Naive B cell (primary cell): ENCODE data around the gene MED22. TPM values are rescaled to one million over a fixed set of nuclear protein-coding genes. Genes with fewer than 3 reads are reported as not detected.
"Not testable (repeated sequence)": the region's sequence is repeated elsewhere in the genome, so short reads cannot be mapped to it uniquely, and the experiment has no call there.

Experiments used
- ATAC-seq, 2 donors: fragments of 150-1000 bp; cut with Tn5 transposase; 2 replicates each; pipeline ENCODE4 v1.10.0; 2021; ENCODE audit warnings: low read depth in 2 of 2, mild to moderate bottlenecking in 2 of 2, moderate library complexity in 2 of 2
- DNase-seq: peaks from one replicate; pipeline ENCODE4 v3.0.0; 2022
- H3K27ac Mint-ChIP-seq, 6 donors: one replicate each; pipeline ENCODE4 v1.8.0; 2020 to 2022; ENCODE audit warnings: mild to moderate bottlenecking in 6 of 6, mixed read lengths in 6 of 6, moderate library complexity in 5 of 6, inconsistent platforms in 2 of 6
- H3K27me3 Mint-ChIP-seq, 3 donors: one replicate each; pipeline ENCODE4 v1.8.0; 2021 to 2022; ENCODE audit warnings: mixed read lengths in 3 of 3, mild to moderate bottlenecking in 1 of 3
- H3K36me3 Mint-ChIP-seq, 2 donors: one replicate each; pipeline ENCODE4 v1.8.0; 2020 to 2022; ENCODE audit warnings: mixed read lengths in 2 of 2, inconsistent platforms in 1 of 2, mild to moderate bottlenecking in 1 of 2
- H3K4me1 Mint-ChIP-seq, 3 donors: one replicate each; pipeline ENCODE4 v1.8.0; 2020 to 2022; ENCODE audit warnings: mixed read lengths in 3 of 3, inconsistent platforms in 1 of 3, mild to moderate bottlenecking in 1 of 3, moderate library complexity in 1 of 3
- H3K4me3 Mint-ChIP-seq, 8 donors: one replicate each; pipeline ENCODE4 v1.8.0; 2020 to 2022; ENCODE audit warnings: mild to moderate bottlenecking in 8 of 8, mixed read lengths in 8 of 8, moderate library complexity in 8 of 8, inconsistent platforms in 2 of 8
- H3K9me3 Mint-ChIP-seq, 7 donors: one replicate each; pipeline ENCODE4 v1.8.0; 2020 to 2022; ENCODE audit warnings: mixed read lengths in 7 of 7, mild to moderate bottlenecking in 5 of 7, inconsistent platforms in 2 of 7, moderate library complexity in 1 of 7
- polyA plus RNA-seq, 6 donors: library from polyadenylated mRNA; unstranded; fragments of 300-500 nt; fragmentation: Illumina TruSeq; gene quantifications; one replicate each; pipeline ENCODE4 v1.2.3, GENCODE V29; 2021; ENCODE audit warnings: low read depth in 6 of 6

The MED22 gene
- polyA plus RNA-seq, 6 donors from 2014 or later: 14.9 to 36.8 (median 20.2) TPM

DNA sequence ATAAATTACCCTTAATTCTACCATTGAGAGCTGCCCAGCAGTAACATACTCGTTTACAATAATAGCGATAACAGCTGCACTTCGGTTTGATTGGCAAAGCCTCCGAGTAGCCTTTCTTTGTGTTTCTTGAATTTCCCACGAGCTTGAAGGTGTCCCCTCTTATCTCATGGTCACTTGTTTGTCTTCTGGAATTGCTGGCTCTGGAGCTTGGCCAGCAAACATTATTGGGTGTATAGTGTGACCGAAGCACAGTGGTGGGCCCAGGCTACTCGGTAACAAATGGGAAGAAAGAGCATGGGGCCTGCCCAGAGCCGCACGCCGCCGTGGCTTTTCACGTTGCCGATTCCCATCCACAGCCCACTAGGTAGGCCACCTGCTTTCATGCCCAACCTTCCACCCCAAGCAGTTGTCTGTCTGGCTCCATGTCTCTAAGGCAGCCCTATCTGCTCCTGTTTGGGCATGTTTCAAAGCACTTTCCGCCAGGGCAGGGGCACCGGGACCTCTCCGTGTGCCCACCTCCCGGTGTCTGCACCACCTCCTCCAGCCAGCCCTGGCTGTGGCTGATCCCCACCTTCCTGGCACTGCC lies 36.9 kb upstream of the MED22 start:
- peaks cover 0 to 5% (median 4%) of the 10 kb centered on the region in 3 donors for H3K27me3 Mint-ChIP-seq
- H3K4me3 Mint-ChIP-seq: no peak overlapping the region
- DNase-seq (no peak), ATAC-seq (no peak)
- peaks cover 0 to under 1% (median 0%) of the 10 kb centered on the region in 7 donors for H3K9me3 Mint-ChIP-seq
- no peaks in the 10 kb centered on the region for H3K36me3 Mint-ChIP-seq
- H3K27ac Mint-ChIP-seq: peak overlapping the region in 1 of 6 donors; percentile 15
- H3K4me1 Mint-ChIP-seq: no peaks in the 10 kb centered on the region

DNA sequence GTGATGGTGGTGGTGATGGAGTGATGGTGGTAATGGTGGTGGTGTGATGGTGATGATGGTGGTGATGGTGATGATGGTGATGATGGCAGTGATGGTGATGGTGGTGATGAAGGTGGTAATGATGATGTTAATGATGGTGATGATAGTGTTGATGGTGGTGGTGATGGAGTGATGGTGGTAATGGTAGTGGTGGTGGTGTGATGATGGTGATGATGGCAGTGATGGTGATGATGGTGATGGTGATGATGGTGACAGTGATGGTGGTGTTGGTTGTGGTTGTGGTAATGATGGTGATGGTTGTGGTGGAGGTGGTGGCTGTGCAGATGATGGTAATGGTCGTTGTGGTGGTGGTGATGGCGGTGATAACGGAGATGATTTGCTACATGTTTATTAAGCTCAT lies 35.5 kb upstream of the MED22 start:
- DNase-seq (no peak), ATAC-seq (no peak)
- Mint-ChIP-seq H3K27me3 (no peaks in the 10 kb centered on the region), H3K27ac (no peak overlapping the region), H3K9me3 (no peaks in the 10 kb centered on the region), H3K36me3 (no peaks in the 10 kb centered on the region), H3K4me1 (no peaks in the 10 kb centered on the region), H3K4me3 (no peak overlapping the region)

DNA sequence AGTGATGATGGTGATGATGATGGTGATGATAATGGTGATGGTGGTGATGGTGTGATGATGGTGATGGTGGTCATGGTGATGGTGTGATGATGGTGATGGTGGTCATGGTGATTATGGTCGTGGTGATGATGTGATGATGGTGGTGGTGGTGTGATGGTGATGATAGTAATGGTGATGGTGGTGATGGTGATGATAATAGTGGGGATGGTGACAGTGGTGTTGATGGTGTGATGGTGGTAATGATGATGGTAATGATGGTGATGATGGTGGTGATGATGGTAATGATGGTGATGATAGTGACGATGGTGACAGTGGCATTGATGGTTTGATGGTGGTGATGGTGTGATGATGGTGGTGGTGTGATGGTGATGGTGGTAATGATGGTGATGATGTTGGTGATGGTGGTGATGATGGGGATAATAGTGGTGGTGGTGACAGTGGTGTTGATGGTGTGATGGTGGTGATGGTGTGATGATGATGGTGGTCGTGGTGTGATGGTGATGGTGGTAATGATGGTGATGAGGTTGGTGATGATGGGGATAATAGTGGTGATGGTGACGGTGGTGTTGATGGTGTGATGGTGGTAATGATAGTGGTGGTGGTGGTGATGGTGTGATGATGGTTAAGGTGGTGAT lies 34.7 kb upstream of the MED22 start:
- H3K36me3 Mint-ChIP-seq: no peaks in the 10 kb centered on the region
- no peak overlapping the region for H3K27ac Mint-ChIP-seq
- H3K4me1 Mint-ChIP-seq: no peaks in the 10 kb centered on the region
- no peaks in the 10 kb centered on the region for H3K27me3 Mint-ChIP-seq
- DNase-seq (no peak), ATAC-seq (no peak)
- no peak overlapping the region for H3K4me3 Mint-ChIP-seq
- no peaks in the 10 kb centered on the region for H3K9me3 Mint-ChIP-seq

DNA sequence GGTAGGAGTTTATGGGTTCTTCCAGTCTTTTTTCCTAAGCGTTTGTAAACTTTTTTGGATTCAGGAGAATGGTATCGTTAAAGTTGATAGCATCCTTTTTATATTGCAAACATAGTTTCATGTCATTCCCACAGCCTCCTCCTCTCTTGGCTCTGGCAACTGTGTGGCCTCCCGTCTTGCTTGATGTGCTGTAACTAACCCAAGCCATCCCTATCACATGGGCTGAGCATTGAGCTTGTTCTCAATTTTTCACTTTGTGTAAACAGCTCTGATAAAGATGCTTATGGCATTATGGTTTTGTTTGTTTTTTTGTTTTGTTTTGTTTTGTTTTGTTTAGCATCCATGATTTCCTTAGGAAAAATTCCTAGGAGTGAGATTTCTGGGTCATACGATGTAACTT lies 32.8 kb upstream of the MED22 start:
- H3K9me3 Mint-ChIP-seq: no peaks in the 10 kb centered on the region
- no peak overlapping the region for H3K4me3 Mint-ChIP-seq
- H3K4me1 Mint-ChIP-seq: peaks cover 0 to 7% (median 0%) of the 10 kb centered on the region in 3 donors
- no peak for ATAC-seq
- DNase-seq: no peak
- H3K36me3 Mint-ChIP-seq: no peaks in the 10 kb centered on the region
- no peak overlapping the region for H3K27ac Mint-ChIP-seq
- no peaks in the 10 kb centered on the region for H3K27me3 Mint-ChIP-seq

DNA sequence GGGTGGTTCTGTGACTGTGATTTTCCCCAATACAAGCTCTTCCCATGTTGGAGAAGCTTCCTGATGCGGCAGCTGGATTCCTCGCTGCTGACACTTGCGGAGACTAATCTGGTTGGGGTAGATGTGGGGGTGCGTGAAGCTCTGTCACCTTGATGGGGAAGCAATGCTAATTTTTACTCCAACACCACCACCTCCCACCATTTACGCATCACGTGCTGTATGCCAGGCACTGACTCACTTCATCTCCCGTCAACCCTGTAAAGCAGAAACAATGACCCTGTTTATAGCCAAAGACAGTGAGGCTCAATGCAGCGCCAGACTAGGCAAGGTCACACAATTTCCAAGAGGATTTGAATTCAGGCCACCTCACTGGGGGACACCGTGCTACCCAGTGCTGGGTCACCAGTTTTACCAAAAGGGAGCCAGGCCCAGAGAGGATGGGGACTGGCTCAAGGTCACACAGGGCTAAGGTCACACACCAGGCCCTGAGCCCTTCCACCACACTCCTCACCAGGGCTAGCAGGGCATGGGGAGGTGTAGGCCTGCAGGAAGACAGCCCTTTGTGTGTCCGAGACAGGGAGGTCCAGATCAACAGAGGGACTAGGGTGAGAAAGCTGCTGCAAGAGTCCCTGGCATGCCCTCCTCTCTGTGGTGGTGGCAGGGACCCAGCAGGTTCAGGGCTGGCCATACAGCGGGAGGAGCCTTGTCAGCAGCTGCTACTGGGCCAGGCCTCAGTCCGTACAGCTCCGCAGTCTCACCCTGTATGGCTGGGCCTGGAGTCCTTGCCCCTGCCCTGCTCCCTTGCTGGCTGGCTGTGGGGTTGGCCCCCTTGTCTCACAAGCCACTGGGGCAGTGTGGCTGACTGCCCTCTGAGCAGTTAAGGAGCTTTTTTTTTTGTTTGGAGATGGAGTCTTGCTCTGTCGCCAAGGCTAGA lies 31.5 kb upstream of the MED22 start:
- H3K4me1 Mint-ChIP-seq: peaks cover 9 to 14% (median 9%) of the 10 kb centered on the region in 3 donors
- no peaks in the 10 kb centered on the region for H3K27me3 Mint-ChIP-seq
- no peaks in the 10 kb centered on the region for H3K9me3 Mint-ChIP-seq
- no peak for ATAC-seq
- no peak for DNase-seq
- H3K27ac Mint-ChIP-seq: no peak overlapping the region
- H3K36me3 Mint-ChIP-seq: no peaks in the 10 kb centered on the region
- peak overlapping the region in 1 of 8 donors; percentile 83 for H3K4me3 Mint-ChIP-seq

DNA sequence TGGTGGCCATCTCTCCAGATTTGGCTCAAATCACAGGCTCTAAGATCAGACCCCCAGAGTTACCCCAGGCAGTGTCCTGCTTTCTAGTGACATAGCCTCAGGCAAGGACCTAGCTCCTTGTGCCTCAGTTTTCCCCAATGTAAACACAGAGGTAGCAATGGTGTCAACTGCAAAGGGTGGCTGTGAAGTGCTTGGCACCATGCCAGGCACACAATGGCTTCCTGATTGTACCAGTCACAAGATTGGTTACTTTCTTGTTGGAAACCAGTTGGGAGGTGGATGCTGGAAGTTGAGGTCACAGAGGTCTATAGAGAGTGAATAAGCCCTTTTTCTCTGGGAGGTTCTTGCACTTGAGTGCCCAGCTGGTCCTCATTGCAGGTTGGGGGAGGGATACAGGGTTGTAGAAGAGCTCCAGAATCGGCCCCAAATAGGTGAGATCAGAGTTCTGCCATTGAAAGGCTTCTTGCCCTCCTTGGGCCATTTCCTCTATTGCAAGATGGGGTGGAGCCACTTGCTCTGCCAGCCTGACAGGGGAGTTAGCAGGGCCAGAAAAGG lies 30.6 kb upstream of the MED22 start:
- Mint-ChIP-seq H3K27me3 (no peaks in the 10 kb centered on the region), H3K9me3 (no peaks in the 10 kb centered on the region), H3K4me3 (peak overlapping the region in 2 of 8 donors; percentile 12 to 83), H3K27ac (no peak overlapping the region), H3K36me3 (no peaks in the 10 kb centered on the region), H3K4me1 (peaks cover 9 to 22% (median 16%) of the 10 kb centered on the region in 3 donors)
- DNase-seq: no peak
- ATAC-seq: no peak

DNA sequence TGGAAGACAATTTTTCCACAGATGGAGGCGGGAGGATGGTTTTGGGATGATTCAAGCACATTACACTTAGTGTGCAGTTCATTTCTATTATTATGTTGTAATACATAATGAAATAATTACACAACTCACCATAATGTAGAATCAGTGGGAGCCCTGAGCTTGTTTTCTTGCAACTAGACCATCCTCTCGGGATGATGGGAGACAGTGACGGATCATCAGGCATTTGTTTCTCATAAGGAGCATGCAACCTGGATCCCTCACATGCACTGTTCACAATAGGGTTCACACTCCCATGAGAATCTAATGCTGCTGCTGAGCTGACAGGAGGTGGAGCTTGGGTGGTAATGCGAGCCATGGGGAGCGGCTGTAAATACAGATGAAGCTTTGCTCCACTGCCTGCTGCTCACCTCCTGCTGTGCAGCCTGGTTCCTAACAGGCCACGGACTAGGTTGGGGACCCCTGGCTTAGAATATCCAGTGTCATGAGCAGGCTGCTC lies 29.8 kb upstream of the MED22 start:
- peak overlapping the region in 4 of 8 donors; percentile 12 to 83 (median 57) for H3K4me3 Mint-ChIP-seq
- H3K4me1 Mint-ChIP-seq: peaks cover 10 to 29% (median 23%) of the 10 kb centered on the region in 3 donors
- no peaks in the 10 kb centered on the region for H3K27me3 Mint-ChIP-seq
- no peaks in the 10 kb centered on the region for H3K9me3 Mint-ChIP-seq
- DNase-seq (no peak), ATAC-seq (no peak)
- H3K27ac Mint-ChIP-seq: no peak overlapping the region
- H3K36me3 Mint-ChIP-seq: no peaks in the 10 kb centered on the region

DNA sequence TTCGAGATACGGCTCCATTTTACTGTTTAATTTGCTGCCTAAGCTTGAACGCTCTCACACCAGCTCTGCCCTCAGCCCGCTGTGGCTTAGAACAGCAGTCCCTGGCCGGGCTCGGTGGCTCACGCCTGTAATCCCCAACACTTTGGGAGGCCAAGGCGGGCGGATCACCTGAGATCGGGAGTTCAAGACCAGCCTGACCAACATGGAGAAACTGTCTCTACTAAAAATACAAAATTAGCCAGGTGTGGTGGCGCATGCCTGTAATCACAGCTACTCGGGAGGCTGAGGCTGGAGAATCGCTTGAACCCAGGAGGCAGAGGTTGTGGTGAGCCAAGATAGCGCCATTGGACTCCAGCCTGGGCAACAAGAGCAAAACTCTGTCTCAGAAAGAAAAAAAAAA lies 29.3 kb upstream of the MED22 start:
- peak overlapping the region in 7 of 8 donors; percentile 74 to 90 (median 83) for H3K4me3 Mint-ChIP-seq
- not testable (repeated sequence) for DNase-seq

DNA sequence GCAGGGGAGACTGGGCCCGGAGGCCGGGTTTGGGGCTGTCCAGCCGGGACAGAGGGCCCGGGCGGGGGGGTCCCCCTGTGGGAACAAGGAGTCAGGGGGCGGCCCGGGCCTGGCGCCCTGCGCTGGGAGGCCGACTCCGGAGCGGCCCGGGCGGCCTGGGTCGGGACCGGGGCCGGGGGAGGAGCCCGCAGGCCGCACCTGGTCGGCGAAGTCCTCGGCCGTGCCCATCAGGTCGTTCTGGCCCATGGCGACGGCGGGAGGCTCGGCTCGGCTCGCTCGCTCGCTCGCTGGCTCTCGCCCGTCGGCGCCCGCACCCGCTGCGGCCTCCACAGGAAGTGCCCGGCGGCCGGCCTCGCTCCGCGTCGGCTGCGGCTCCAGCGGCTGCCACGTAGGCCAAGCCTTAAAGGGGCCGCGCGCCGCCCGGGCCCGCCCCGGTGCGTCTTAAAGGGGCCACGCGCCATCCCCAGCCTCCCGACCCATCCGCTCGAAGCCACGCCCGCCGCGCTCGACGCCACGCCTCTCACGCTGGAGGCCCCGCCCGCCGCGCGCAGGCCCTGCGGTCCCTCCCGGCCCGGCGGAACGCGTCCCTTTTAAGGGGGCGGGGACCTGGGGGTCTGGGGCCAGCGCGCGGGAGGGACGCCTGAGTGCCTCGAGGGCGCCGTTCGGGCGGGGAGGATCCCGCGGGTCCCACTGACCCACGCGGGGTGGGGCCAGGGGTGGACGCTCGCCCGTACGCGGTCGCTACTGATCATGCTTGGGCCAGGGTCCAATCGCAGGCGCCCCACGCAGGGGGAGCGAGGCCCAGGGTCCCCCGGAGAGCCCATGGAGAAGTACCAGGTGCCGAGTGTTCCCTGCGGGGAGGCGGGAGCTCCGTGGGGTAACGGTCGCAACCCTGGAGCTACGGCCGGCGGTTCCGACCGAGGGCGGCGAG lies 28.1 kb upstream of the MED22 start, which contains the start of the genes STKLD1 and SURF4:
STKLD1 (plus strand) TSS at position 643 of the 931 bp plus-strand sequence; CDS start at position 751, 108 bp downstream.
SURF4 (minus strand) TSS at position 337 of the 931 bp plus-strand sequence; CDS start at position 246, 91 bp downstream.
- H3K27ac Mint-ChIP-seq: peak within 1 kb of the TSS; percentile 84 to 96 (median 93)
- peak; percentile 94 for DNase-seq
- no peaks in the 10 kb centered on the region for H3K9me3 Mint-ChIP-seq
- peak; percentile 95 to 97 for ATAC-seq
- H3K27me3 Mint-ChIP-seq: no peaks in the 10 kb centered on the region
- H3K4me3 Mint-ChIP-seq: peak within 1 kb of the TSS; percentile 90 to 96 (median 92)
- H3K36me3 Mint-ChIP-seq: no peaks in the 10 kb centered on the region
- H3K4me1 Mint-ChIP-seq: peaks cover 25 to 47% (median 41%) of the 10 kb centered on the region in 3 donors

More for the DNA sequence above, 29.3 kb upstream of the MED22 start:
- not testable (repeated sequence) for ATAC-seq, H3K36me3 Mint-ChIP-seq, H3K9me3 Mint-ChIP-seq, H3K27ac Mint-ChIP-seq, H3K27me3 Mint-ChIP-seq
- H3K4me1 Mint-ChIP-seq: peaks cover 14 to 34% (median 28%) of the 10 kb centered on the region in 3 donors

DNA sequence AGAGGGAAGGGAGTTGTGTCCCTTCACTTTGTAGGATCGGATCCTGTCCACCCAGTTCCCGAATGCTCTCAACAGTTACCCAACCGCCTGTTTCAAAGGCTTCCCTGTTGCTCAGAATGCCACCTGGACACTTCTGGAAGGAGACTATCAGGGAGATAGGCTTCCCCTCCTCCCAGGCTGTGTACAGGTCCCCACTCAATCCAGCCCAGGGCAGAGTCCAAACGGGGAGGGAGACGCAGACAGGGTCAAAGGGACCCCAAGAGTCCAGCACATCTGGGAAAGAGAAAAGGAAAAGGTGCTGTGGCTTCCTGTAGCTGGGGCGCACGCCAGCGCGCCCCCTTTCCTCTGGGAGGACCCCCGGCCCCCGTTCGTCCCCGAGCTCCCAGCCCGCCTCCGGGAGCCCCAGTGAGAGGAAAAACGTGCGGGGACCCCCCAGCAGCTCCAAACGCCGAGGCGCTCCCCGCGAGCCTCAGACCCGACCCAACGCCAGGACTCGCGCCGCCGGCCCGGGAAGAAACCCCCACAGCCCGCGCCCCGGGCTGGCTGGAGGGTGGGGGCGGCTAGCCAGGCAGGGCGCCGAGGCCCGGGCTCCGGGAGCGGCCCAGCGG lies 27.3 kb upstream of the MED22 start:
- peak; percentile 8 to 11 for ATAC-seq
- DNase-seq: no peak
- no peaks in the 10 kb centered on the region for H3K27me3 Mint-ChIP-seq
- no peaks in the 10 kb centered on the region for H3K36me3 Mint-ChIP-seq
- H3K27ac Mint-ChIP-seq: peak overlapping the region; percentile 84 to 96 (median 93)
- peak overlapping the region; percentile 90 to 96 (median 92) for H3K4me3 Mint-ChIP-seq
- H3K4me1 Mint-ChIP-seq: peaks cover 33 to 55% (median 49%) of the 10 kb centered on the region in 3 donors
- H3K9me3 Mint-ChIP-seq: no peaks in the 10 kb centered on the region

DNA sequence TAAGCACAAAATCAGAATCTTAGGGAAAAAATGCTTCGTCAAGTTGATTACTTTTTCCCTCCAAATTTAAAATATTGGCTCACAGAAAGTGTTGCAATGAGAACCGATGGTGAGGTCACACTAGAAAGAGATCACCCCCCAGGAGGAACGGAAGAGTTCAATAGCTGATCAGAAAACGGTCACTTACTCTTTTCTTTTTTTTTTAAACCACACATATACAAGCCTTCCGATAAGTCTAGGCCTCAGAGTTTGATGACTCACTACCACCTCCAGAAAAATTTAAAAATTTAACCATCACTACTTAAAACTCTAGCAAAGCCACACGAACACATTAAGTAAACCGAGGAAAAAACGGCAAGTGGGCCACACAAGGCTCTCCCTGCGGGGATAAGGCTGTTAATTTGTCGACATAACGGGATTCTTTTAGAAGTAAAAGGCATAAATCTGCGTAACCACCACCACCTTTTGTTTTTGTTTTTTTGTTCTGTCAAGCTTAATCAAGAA lies 26.7 kb upstream of the MED22 start:
- Mint-ChIP-seq H3K9me3 (no peaks in the 10 kb centered on the region), H3K27me3 (no peaks in the 10 kb centered on the region), H3K4me3 (peak overlapping the region; percentile 90 to 96 (median 92)), H3K27ac (peak overlapping the region; percentile 84 to 96 (median 93)), H3K4me1 (peaks cover 39 to 60% (median 54%) of the 10 kb centered on the region in 3 donors), H3K36me3 (no peaks in the 10 kb centered on the region)
- no peak for ATAC-seq
- no peak for DNase-seq

DNA sequence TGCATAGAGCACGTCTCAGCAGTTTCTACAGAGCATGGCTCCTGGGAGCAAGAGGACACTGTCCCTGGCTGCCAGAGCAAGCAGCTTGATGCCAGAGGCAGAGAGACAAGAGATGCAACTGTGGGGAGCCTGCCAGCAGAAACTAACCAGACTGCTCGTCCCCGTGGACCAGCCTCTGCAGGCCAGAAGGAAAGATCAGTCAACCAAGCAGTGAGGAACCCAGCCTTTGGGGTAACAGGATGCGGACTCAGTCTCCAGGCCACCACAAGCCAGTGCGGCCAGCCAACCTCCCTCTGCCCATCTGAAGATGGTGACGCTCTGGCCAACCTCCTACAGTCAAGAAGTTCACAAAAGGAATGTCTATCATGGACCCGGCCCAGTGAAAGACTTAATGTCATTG lies 24.2 kb upstream of the MED22 start:
- Mint-ChIP-seq H3K9me3 (no peaks in the 10 kb centered on the region), H3K36me3 (no peaks in the 10 kb centered on the region), H3K27ac (peak overlapping the region in 2 of 6 donors; percentile 49 to 60), H3K27me3 (no peaks in the 10 kb centered on the region), H3K4me3 (peak overlapping the region in 2 of 8 donors; percentile 25 to 71), H3K4me1 (peaks cover 52 to 73% (median 71%) of the 10 kb centered on the region in 3 donors)
- no peak for DNase-seq
- ATAC-seq: no peak
